ENCODE data around the gene ROBO4. TPM values are rescaled to one million over a fixed set of nuclear protein-coding genes. Genes with fewer than 3 reads are reported as not detected.

The ROBO4 gene
- total and polyA plus RNA-seq, 2 of the 13 experiments (the other 11 are each of a cell fraction or from before 2014, with no cell fraction given), result 0.07 to 1.1 TPM

DNA sequence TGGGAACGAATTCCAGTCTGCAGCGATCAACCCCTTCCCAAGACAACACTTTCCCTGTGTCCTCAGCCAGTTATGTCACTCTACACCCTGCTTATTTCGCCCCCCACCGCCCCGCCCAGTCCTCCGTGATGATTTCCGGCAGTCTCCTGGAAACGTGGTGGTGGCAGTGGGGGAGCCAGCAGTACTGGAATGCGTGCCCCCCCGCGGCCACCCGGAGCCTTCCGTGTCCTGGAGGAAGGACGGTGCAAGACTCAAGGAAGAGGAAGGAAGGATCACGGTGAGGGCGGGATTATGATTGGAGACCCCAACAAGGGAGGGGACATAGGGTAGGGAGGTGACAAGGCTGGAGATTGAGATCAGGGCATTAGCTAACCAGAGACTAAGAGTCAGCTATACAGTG, 28.3 kb downstream of the ROBO4 start (continued):
- TF ChIP-seq, protein P1, sequence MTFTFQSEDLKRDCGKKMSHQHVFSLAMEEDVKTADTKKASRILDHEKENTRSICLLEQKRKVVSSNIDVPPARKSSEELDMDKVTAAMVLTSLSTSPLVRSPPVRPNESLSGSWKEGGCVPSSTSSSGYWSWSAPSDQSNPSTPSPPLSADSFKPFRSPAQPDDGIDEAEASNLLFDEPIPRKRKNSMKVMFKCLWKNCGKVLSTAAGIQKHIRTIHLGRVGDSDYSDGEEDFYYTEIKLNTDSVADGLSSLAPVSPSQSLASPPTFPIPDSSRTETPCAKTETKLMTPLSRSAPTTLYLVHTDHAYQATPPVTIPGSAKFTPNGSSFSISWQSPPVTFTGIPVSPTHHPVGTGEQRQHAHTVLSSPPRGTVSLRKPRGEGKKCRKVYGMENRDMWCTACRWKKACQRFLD (CRISPR knock-in tag; IDR thresholded peaks at IDR 0.05; ENCODE audit: borderline replicate concordance), result no peak
- TF ChIP-seq ZSCAN22 (CRISPR knock-in tag; IDR thresholded peaks at IDR 0.05) (no peak), NKX3-1 (CRISPR knock-in tag; IDR thresholded peaks at IDR 0.05) (no peak)

DNA sequence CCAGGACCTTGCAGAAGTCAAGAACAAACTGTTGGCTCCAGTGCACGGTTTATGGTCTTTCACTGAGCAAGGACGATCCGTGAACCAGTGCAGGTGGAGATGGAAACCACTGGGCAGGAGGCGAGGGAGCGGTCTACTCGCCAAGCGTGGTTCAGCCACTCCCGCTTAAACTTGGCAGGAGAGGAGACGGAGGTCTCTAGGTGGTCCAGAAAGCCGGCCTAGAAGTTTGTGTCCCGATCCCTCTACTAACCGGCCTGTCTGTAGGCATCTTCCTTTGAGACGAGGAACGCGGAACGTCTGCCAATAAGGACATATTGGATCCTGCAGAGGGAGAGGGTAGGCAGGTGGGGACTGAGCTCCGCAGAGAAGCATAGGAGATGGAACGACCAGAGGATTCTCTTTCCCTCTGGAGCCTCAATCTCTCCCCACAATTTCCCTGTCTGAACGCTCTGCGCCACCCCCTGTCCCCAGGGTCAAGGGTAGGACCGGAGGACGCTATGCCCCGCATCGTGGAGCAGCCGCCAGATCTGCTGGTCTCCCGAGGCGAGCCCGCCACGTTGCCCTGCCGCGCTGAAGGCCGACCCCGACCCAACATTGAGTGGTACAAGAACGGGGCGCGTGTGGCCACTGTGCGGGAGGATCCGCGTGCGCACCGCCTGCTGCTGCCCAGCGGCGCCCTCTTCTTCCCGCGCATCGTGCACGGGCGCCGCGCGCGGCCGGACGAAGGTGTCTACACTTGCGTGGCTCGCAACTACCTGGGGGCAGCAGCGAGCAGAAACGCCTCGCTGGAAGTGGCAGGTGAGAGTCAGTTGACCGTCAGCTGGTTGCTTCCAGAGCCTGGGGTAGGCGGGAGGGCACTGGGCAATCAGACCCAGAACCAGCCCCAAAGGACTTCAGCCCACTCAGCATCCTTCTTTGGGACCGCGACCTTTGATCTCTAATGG, 29.1 kb downstream of the ROBO4 start:
- in situ Hi-C loops (cut with HindIII; ENCODE audit: extremely low pct_ligation_motif_present, low pct_unique_long_range_greater_than_20kb) (loop anchor here (10.0 kb wide), 3 partner anchors 194 to 464 kb away; partner anchors contain the start of genes SIAE and SPA17), intact Hi-C loops (cut with micrococcal nuclease; ENCODE audit: unreplicated experiment) (no loop called here)
- FAIRE-seq (no peak), ATAC-seq (no peak), DNase-seq (ENCODE audit: low spot score) (no peak)
- Histone ChIP-seq H3K27me3 (ENCODE audit: control insufficient read depth in 1 of 2, insufficient read depth in 2 of 2, low read length in 2 of 2) (peaks cover 14 to 76% of the 10 kb centered on the region in 2 experiments; a peak in 4 of 5 replicates), H3K9ac (ENCODE audit: insufficient read depth, low read depth, low read length) (no peak overlapping the region), H3K9me3 (ENCODE audit: low read length) (no peaks in the 10 kb centered on the region), H4K20me1 (ENCODE audit: insufficient read depth, low read length) (no peaks in the 10 kb centered on the region), H3K4me3 (replicated peaks in 1 of 3; ENCODE audit: insufficient read depth in 1 of 3, low read depth in 2 of 3, low read length in 3 of 3) (peak overlapping the region in 1 of 3 experiments; percentile 15; a peak in 1 of 6 replicates), H3K4me2 (ENCODE audit: low read depth, low read length) (peak overlapping the region; percentile 38; the same call in 1 of the 2 replicates), H3K4me1 (ENCODE audit: insufficient read depth, low read length) (peaks cover 23% of the 10 kb centered on the region), H3K36me3 (replicated peaks in 1 of 2; ENCODE audit: control insufficient read depth in 1 of 2, insufficient read depth in 2 of 2, low read length in 2 of 2) (no peaks in the 10 kb centered on the region), H3K27ac (ENCODE audit: extremely low read length, insufficient read depth, low read length) (no peak overlapping the region), H2AFZ (ENCODE audit: low read length) (no peak overlapping the region), H3K79me2 (ENCODE audit: insufficient read depth, low read length) (no peaks in the 10 kb centered on the region)
- POLR2A ChIA-PET, result no interaction called here
- WGBS (ENCODE audit: low lambda C conversion rate), result 71% methylated on average over 17 of the region's 63 CpGs
- CTCF ChIA-PET (ENCODE audit: low intra/inter-chr PET ratio, low total read pairs), result interaction anchor here (0.6 to 2.7 kb wide), 5 partner anchors 7 to 226 kb away, joined by 3 to 18 read pairs (median 5); no protein-coding TSS in a partner anchor
- BruUV-seq (replicated peaks), result no TSS peak
- TF ChIP-seq ZNF441 (CRISPR knock-in tag; IDR thresholded peaks at IDR 0.05; ENCODE audit: borderline replicate concordance) (no peak), GABPB1 (CRISPR knock-in tag; IDR thresholded peaks at IDR 0.05) (0 out of 2 replicates have a peak, but pooled peaks have one; percentile 15), ZNF33A (CRISPR knock-in tag; IDR thresholded peaks at IDR 0.05; ENCODE audit: borderline replicate concordance) (no peak), KDM2A (CRISPR knock-in tag; IDR thresholded peaks at IDR 0.05; ENCODE audit: borderline replicate concordance, low read depth) (peak; percentile 22; the same call in 1 of the 2 replicates)
- TF ChIP-seq, protein P2, sequence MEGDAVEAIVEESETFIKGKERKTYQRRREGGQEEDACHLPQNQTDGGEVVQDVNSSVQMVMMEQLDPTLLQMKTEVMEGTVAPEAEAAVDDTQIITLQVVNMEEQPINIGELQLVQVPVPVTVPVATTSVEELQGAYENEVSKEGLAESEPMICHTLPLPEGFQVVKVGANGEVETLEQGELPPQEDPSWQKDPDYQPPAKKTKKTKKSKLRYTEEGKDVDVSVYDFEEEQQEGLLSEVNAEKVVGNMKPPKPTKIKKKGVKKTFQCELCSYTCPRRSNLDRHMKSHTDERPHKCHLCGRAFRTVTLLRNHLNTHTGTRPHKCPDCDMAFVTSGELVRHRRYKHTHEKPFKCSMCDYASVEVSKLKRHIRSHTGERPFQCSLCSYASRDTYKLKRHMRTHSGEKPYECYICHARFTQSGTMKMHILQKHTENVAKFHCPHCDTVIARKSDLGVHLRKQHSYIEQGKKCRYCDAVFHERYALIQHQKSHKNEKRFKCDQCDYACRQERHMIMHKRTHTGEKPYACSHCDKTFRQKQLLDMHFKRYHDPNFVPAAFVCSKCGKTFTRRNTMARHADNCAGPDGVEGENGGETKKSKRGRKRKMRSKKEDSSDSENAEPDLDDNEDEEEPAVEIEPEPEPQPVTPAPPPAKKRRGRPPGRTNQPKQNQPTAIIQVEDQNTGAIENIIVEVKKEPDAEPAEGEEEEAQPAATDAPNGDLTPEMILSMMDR (CRISPR knock-in tag; IDR thresholded peaks at IDR 0.05), result peak; percentile 34
- TF ChIP-seq, protein P3, sequence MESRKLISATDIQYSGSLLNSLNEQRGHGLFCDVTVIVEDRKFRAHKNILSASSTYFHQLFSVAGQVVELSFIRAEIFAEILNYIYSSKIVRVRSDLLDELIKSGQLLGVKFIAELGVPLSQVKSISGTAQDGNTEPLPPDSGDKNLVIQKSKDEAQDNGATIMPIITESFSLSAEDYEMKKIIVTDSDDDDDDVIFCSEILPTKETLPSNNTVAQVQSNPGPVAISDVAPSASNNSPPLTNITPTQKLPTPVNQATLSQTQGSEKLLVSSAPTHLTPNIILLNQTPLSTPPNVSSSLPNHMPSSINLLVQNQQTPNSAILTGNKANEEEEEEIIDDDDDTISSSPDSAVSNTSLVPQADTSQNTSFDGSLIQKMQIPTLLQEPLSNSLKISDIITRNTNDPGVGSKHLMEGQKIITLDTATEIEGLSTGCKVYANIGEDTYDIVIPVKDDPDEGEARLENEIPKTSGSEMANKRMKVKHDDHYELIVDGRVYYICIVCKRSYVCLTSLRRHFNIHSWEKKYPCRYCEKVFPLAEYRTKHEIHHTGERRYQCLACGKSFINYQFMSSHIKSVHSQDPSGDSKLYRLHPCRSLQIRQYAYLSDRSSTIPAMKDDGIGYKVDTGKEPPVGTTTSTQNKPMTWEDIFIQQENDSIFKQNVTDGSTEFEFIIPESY (CRISPR knock-in tag; IDR thresholded peaks at IDR 0.05), result peak; percentile 71
- TF ChIP-seq, protein P4, sequence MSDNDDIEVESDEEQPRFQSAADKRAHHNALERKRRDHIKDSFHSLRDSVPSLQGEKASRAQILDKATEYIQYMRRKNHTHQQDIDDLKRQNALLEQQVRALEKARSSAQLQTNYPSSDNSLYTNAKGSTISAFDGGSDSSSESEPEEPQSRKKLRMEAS (IDR thresholded peaks at IDR 0.05), result peak; percentile 40; the same call in 1 of the 2 replicates
- TF ChIP-seq, protein P5, sequence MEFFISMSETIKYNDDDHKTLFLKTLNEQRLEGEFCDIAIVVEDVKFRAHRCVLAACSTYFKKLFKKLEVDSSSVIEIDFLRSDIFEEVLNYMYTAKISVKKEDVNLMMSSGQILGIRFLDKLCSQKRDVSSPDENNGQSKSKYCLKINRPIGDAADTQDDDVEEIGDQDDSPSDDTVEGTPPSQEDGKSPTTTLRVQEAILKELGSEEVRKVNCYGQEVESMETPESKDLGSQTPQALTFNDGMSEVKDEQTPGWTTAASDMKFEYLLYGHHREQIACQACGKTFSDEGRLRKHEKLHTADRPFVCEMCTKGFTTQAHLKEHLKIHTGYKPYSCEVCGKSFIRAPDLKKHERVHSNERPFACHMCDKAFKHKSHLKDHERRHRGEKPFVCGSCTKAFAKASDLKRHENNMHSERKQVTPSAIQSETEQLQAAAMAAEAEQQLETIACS (CRISPR knock-in tag; IDR thresholded peaks at IDR 0.05), result peak; percentile 59

Data from HepG2 (cell line).